PC-3 (cell line): ENCODE measurements around the gene MICU1.

Experiments
- CTCF ChIP-seq: fragments of 300-600 bp; sonication (generic); conservative IDR thresholded peaks from 2 replicates; pipeline ENCODE4 v1.5.1; 2017; ENCODE audit warnings: antibody characterized with exemption, low read depth, mild to moderate bottlenecking, low read length
- EZH2 ChIP-seq: fragments of 300-600 bp; sonication (generic); IDR thresholded peaks from one replicate; pipeline ENCODE4 v1.6.1; 2017; ENCODE audit warnings: antibody characterized with exemption, mild to moderate bottlenecking, low read length; ENCODE audit not compliant: unreplicated experiment

GRCh38 chr10:72354356-72355213, 271.3 kb downstream of the MICU1 start, which contains the start of gene DNAJB12:
- no peak for TF ChIP-seq CTCF
- TF ChIP-seq EZH2: no peak
